Liver (tissue), 3 donors: Measurements from ENCODE around the gene VPS35.

Source experiments
- HNF4G ChIP-seq: IDR thresholded peaks from 2 replicates; pipeline ENCODE4 v1.6.1; 2016; ENCODE audit warnings: antibody characterized with exemption
- JUND ChIP-seq, 2 donors: IDR thresholded peaks; 2 replicates each; pipeline ENCODE4 v1.6.1; 2016; ENCODE audit warnings: antibody characterized with exemption in 2 of 2
- TAF1 ChIP-seq: conservative IDR thresholded peaks from 2 replicates; pipeline ENCODE4 v1.6.1; 2016; ENCODE audit warnings: antibody characterized with exemption, mild to moderate bottlenecking
- YY1 ChIP-seq: IDR thresholded peaks from 2 replicates; pipeline ENCODE4 v1.6.1; 2016; ENCODE audit warnings: antibody characterized with exemption, mild to moderate bottlenecking
- TF ChIP-seq, protein P1 (sequence below): fragments of 150-350 bp; IDR thresholded peaks from 2 replicates; pipeline ENCODE4 v1.5.1; 2017; ENCODE audit warnings: improper control_type of control experiment, low read depth, low read length; ENCODE audit not compliant: missing input control
- TF ChIP-seq, protein P2 (sequence below): IDR thresholded peaks from 2 replicates; pipeline ENCODE4 v1.6.1; 2016; ENCODE audit warnings: antibody characterized with exemption
- TF ChIP-seq, protein P3 (sequence below): IDR thresholded peaks from 2 replicates; pipeline ENCODE4 v1.6.1; 2016; ENCODE audit warnings: antibody characterized with exemption
- donor health status: healthy.
- donor health status: healthy.

DNA sequence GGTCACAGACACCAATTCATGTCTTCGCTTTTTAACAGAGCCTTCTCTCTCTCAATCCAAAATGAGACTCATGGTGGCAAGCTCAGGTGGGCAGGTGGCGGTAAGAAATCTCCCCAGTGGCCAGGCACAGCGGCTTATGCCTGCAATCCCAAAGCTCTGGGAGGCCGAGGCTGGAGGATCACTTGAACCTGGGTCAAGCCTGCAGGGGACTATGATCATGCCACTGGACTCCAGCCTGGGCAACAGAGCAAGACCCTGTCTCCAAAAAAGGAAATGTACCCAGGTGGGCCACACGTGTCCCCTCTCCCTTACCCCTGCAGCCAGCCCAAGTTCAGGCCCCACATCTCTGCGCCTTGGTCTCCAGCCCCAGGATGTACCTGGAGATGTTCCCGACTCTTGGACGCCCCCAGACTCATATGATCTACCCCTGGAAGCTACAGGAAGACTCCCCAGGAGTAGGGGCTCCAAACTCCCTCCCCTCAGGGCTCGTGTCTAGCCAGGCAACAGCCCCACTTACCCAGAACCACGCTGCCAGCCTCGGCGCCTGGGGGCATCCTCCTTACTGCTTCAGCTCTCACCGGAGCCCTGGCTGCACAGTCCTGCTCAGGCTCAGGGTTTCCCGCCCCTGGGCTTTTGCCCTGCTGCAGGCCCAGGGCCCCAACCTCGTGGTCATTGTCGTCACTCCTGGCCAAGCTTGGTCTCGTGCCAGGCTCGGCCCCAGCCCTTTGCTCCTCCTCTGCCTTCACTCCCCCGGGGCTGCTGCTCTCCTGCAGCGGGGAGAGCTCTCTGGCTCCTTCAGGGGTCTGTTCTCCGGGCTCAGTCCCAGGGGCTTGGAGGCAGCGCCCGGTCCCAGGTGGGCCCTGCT is 42.9 kb upstream of the VPS35 start:
- TF ChIP-seq, protein P1, sequence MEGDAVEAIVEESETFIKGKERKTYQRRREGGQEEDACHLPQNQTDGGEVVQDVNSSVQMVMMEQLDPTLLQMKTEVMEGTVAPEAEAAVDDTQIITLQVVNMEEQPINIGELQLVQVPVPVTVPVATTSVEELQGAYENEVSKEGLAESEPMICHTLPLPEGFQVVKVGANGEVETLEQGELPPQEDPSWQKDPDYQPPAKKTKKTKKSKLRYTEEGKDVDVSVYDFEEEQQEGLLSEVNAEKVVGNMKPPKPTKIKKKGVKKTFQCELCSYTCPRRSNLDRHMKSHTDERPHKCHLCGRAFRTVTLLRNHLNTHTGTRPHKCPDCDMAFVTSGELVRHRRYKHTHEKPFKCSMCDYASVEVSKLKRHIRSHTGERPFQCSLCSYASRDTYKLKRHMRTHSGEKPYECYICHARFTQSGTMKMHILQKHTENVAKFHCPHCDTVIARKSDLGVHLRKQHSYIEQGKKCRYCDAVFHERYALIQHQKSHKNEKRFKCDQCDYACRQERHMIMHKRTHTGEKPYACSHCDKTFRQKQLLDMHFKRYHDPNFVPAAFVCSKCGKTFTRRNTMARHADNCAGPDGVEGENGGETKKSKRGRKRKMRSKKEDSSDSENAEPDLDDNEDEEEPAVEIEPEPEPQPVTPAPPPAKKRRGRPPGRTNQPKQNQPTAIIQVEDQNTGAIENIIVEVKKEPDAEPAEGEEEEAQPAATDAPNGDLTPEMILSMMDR: no peak
- no peak for TF ChIP-seq YY1
- TF ChIP-seq TAF1: no peak
- TF ChIP-seq, protein P2, sequence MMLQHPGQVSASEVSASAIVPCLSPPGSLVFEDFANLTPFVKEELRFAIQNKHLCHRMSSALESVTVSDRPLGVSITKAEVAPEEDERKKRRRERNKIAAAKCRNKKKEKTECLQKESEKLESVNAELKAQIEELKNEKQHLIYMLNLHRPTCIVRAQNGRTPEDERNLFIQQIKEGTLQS: no peak
- TF ChIP-seq, protein P3, sequence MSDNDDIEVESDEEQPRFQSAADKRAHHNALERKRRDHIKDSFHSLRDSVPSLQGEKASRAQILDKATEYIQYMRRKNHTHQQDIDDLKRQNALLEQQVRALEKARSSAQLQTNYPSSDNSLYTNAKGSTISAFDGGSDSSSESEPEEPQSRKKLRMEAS: no peak
- TF ChIP-seq JUND (IDR thresholded peaks at IDR 0.05): no peak
- no peak for TF ChIP-seq HNF4G
